ENCODE results near the gene PROSER2. TPM values are rescaled to one million over a fixed set of nuclear protein-coding genes. Genes with fewer than 3 reads are reported as not detected.

Gene PROSER2
- total RNA-seq, 1 donor: 6.9 TPM

DNA sequence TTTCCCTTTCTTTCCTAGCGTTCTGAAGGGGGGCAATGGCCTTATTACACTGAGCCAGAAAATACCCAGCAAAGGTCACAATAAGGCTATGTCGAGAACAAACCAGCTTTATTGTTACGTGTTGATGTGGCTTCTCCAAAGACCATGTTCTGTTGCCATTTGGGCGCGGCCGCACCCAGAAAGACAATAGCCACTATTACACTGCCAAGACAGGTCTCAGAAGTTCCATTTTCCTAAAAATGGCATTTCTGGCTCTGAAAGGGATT lies 77.8 kb downstream of the PROSER2 start:
- Histone ChIP-seq H4K20me1 (ENCODE audit: insufficient read depth, low read length) (no peaks in the 10 kb centered on the region), H3K79me2 (ENCODE audit: insufficient read depth, low read length) (no peaks in the 10 kb centered on the region), H3K27ac (ENCODE audit: low read depth, low read length) (no peak overlapping the region), H3K4me2 (ENCODE audit: insufficient read depth, low read length) (no peak overlapping the region), H3K9me3 (ENCODE audit: low read depth, low read length) (no peaks in the 10 kb centered on the region), H3K36me3 (ENCODE audit: insufficient read depth, low read length) (no peaks in the 10 kb centered on the region), H2AFZ (ENCODE audit: low read length) (no peak overlapping the region), H3K27me3 (ENCODE audit: insufficient read depth, low read length) (peaks cover 2% of the 10 kb centered on the region), H3K4me3 (ENCODE audit: insufficient read depth, low read length) (no peak overlapping the region), H3K4me1 (ENCODE audit: insufficient read depth, low read length) (no peaks in the 10 kb centered on the region)
- DNase-seq (ENCODE audit: insufficient read length, low spot score, missing footprints): no peak
- TF ChIP-seq, protein P1, sequence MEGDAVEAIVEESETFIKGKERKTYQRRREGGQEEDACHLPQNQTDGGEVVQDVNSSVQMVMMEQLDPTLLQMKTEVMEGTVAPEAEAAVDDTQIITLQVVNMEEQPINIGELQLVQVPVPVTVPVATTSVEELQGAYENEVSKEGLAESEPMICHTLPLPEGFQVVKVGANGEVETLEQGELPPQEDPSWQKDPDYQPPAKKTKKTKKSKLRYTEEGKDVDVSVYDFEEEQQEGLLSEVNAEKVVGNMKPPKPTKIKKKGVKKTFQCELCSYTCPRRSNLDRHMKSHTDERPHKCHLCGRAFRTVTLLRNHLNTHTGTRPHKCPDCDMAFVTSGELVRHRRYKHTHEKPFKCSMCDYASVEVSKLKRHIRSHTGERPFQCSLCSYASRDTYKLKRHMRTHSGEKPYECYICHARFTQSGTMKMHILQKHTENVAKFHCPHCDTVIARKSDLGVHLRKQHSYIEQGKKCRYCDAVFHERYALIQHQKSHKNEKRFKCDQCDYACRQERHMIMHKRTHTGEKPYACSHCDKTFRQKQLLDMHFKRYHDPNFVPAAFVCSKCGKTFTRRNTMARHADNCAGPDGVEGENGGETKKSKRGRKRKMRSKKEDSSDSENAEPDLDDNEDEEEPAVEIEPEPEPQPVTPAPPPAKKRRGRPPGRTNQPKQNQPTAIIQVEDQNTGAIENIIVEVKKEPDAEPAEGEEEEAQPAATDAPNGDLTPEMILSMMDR (IDR thresholded peaks at IDR 0.05; ENCODE audit: extremely low read depth, low read depth, low read length): no peak

DNA sequence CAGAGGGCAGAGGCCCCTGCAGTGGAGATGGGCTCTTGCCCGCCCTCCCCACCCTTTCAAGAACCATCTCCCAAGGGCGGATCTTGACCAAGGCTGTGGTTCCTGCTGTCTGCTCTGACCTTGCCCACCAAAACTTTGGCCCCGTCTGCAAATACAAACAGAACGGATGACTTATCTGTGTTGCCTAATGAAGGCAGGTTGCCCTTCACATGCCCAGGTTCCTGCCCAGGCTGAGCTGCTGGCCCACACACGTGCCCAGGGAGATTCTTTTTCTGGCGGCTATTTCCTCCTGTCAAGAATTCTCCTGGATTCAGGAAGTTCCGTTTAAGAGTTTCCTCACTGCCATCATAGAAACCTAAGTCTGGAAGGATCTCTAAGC lies 78.3 kb downstream of the PROSER2 start:
- H3K4me2 ChIP-seq (ENCODE audit: insufficient read depth, low read length): no peak overlapping the region

DNA sequence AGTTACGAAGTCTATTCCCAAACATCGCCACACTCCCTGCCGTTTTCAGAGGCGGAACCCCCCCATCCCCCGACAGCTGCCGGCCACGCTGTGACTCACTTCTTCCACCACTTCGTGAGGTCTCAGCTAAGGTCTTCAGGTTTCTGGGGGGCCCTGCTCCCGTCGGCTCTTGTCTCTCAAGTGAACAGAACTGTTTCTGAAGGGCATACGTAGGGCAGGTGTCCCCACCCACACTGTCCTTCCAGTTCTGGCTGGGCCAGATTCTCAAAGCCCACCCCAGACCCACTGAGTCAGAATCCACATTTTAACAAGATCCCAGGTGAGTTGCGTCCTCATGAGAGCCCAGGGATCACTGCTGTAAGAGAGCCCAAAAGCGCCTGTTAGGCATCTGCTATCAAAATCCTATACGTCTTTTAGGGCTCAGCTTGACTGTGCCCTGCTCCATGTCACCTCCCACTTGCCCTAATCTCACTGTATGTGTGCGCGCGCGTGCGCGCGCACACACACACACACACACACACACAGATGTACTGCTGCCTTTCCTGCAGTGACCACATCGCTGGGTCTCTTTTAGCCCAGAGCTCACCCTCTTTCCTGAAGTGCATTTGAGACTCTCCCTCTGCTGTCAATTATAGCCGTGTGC lies 78.8 kb downstream of the PROSER2 start:
- no peaks in the 10 kb centered on the region for H3K36me3 ChIP-seq (ENCODE audit: insufficient read depth, low read length)
- H3K9me3 ChIP-seq (ENCODE audit: low read depth, low read length): no peaks in the 10 kb centered on the region
- H4K20me1 ChIP-seq (ENCODE audit: insufficient read depth, low read length): no peaks in the 10 kb centered on the region
- H3K27ac ChIP-seq (ENCODE audit: low read depth, low read length): no peak overlapping the region
- DNase-seq (ENCODE audit: insufficient read length, low spot score, missing footprints): peak; percentile 30
- H3K27me3 ChIP-seq (ENCODE audit: insufficient read depth, low read length): peaks cover 2% of the 10 kb centered on the region
- H3K79me2 ChIP-seq (ENCODE audit: insufficient read depth, low read length): no peaks in the 10 kb centered on the region
- TF ChIP-seq, protein P1 (IDR thresholded peaks at IDR 0.05; ENCODE audit: extremely low read depth, low read depth, low read length): no peak
- no peak overlapping the region for H2AFZ ChIP-seq (ENCODE audit: low read length)
- no peak overlapping the region for H3K4me2 ChIP-seq (ENCODE audit: insufficient read depth, low read length)
- no peaks in the 10 kb centered on the region for H3K4me1 ChIP-seq (ENCODE audit: insufficient read depth, low read length)
- no peak overlapping the region for H3K4me3 ChIP-seq (ENCODE audit: insufficient read depth, low read length)

More for the DNA sequence above, 78.3 kb downstream of the PROSER2 start:
- TF ChIP-seq, protein P1 (IDR thresholded peaks at IDR 0.05; ENCODE audit: extremely low read depth, low read depth, low read length): no peak
- Histone ChIP-seq H3K79me2 (ENCODE audit: insufficient read depth, low read length) (no peaks in the 10 kb centered on the region), H3K4me1 (ENCODE audit: insufficient read depth, low read length) (no peaks in the 10 kb centered on the region), H3K27ac (ENCODE audit: low read depth, low read length) (no peak overlapping the region), H3K9me3 (ENCODE audit: low read depth, low read length) (no peaks in the 10 kb centered on the region), H3K4me3 (ENCODE audit: insufficient read depth, low read length) (no peak overlapping the region), H3K27me3 (ENCODE audit: insufficient read depth, low read length) (peaks cover 2% of the 10 kb centered on the region), H2AFZ (ENCODE audit: low read length) (no peak overlapping the region), H3K36me3 (ENCODE audit: insufficient read depth, low read length) (no peaks in the 10 kb centered on the region), H4K20me1 (ENCODE audit: insufficient read depth, low read length) (no peaks in the 10 kb centered on the region)
- DNase-seq (ENCODE audit: insufficient read length, low spot score, missing footprints): peak; percentile 58

DNA sequence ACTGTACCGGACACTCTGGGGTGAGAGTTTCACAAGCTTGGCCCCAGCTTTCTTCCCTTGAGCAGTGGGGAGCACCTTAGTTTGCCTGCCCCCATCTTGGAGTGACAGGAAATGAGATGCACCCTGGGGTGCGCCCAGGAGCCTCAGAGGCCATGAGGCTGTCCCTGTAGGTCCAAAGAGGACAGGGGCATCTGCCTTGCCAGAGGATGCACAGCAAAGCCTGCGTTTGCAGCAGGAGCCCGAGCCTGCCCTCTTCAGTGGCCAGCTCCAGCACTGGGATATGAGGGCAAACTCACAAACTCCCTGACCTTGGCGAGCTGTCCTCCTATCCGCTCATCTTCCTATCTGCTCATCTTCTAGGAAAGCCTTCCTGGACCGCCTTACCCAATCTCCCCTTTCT lies 79.5 kb downstream of the PROSER2 start:
- Histone ChIP-seq H3K79me2 (ENCODE audit: insufficient read depth, low read length) (no peaks in the 10 kb centered on the region), H3K27ac (ENCODE audit: low read depth, low read length) (no peak overlapping the region), H3K4me2 (ENCODE audit: insufficient read depth, low read length) (no peak overlapping the region), H3K36me3 (ENCODE audit: insufficient read depth, low read length) (no peaks in the 10 kb centered on the region), H3K9me3 (ENCODE audit: low read depth, low read length) (no peaks in the 10 kb centered on the region), H4K20me1 (ENCODE audit: insufficient read depth, low read length) (no peaks in the 10 kb centered on the region), H3K4me3 (ENCODE audit: insufficient read depth, low read length) (no peak overlapping the region), H3K27me3 (ENCODE audit: insufficient read depth, low read length) (peaks cover 2% of the 10 kb centered on the region), H2AFZ (ENCODE audit: low read length) (no peak overlapping the region), H3K4me1 (ENCODE audit: insufficient read depth, low read length) (no peaks in the 10 kb centered on the region)
- peak; percentile 39 for DNase-seq (ENCODE audit: insufficient read length, low spot score, missing footprints)
- TF ChIP-seq, protein P1 (IDR thresholded peaks at IDR 0.05; ENCODE audit: extremely low read depth, low read depth, low read length): no peak
